ENCODE data around the gene RPS15.

DNA sequence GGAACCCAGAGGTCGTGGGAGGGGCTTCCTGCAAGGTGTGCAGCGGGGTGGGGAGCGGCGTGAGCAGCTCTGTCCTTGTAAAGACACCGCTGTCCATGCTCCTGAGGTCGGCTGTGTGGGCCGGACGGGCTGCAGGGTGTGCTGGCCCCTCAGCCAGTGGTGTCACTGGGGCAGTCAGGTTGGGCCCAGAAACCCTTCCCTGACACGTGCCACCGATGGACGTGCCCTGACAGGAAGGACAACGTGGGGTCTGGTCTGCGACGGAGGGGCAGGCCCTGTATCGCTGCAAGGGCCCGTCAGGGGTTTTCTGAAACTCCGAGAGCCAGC lies 4.2 kb upstream of the RPS15 start:
- TF ChIP-seq, protein P1, sequence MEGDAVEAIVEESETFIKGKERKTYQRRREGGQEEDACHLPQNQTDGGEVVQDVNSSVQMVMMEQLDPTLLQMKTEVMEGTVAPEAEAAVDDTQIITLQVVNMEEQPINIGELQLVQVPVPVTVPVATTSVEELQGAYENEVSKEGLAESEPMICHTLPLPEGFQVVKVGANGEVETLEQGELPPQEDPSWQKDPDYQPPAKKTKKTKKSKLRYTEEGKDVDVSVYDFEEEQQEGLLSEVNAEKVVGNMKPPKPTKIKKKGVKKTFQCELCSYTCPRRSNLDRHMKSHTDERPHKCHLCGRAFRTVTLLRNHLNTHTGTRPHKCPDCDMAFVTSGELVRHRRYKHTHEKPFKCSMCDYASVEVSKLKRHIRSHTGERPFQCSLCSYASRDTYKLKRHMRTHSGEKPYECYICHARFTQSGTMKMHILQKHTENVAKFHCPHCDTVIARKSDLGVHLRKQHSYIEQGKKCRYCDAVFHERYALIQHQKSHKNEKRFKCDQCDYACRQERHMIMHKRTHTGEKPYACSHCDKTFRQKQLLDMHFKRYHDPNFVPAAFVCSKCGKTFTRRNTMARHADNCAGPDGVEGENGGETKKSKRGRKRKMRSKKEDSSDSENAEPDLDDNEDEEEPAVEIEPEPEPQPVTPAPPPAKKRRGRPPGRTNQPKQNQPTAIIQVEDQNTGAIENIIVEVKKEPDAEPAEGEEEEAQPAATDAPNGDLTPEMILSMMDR (IDR thresholded peaks at IDR 0.05): no peak
- no peak for TF ChIP-seq POLR2A (IDR thresholded peaks at IDR 0.05)

Measured in tibial nerve (tissue), 3 donors.